ENCODE measurements around the gene GPR137B. TPM values are rescaled to one million over a fixed set of nuclear protein-coding genes. Genes with fewer than 3 reads are reported as not detected.

The GPR137B gene
- total RNA-seq, 1 experiment from 2014 or later = 11.4 TPM

DNA sequence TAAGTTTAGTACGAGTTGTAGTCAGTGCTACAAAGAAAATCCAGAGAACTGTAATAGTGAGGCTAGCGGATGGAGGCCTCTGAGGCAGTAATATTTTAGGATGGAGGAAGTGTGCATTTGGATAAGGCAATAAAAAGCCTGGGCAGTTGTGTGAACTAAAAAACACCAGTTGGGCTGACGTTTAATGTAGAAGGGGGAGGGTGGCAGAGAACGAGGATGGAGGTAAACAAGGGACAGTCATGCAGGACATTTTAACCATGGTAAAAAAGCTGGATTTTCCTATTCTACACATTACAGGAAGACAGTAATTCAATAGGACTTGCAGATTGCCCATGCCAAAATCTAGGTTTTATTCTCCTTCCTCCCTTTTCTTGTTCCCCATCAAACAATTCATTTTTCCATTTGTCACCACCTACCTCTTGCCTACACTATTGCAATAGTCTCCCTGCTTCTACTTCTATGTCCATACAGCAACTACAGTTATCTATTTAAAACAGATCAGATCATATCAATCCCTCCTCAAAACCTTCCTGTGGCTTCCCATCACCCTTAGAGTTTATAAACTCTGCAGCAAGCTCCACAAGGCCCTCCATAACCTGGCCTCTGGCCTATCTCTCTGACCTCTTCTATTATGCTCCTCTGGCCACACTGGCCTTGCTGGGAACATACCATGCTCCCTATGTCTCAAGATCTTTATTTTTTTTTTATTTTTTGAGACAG lies 111.7 kb downstream of the GPR137B start:
- ChIA-PET RAD21 (ENCODE audit: low non-redundant PET in 1 of 2, low total read pairs in 2 of 2, uncharacterized antibody in 2 of 2, unreplicated experiment in 2 of 2) (no interaction called here), POLR2A (no interaction called here), CTCF (no interaction called here)
- H4K20me1 ChIP-seq (ENCODE audit: insufficient read depth) = no peaks in the 10 kb centered on the region
- ATAC-seq = no peak
- H3K9me2 ChIP-seq (ENCODE audit: insufficient read depth) = no peaks in the 10 kb centered on the region
- H3K9ac ChIP-seq (ENCODE audit: low read length) = no peak overlapping the region
- no peaks in the 10 kb centered on the region for H3K27me3 ChIP-seq (ENCODE audit: insufficient read depth, low read length)
- H3K9me3 ChIP-seq (ENCODE audit: control insufficient read depth in 1 of 2, insufficient read depth in 1 of 2, low read depth in 1 of 2, low read length in 2 of 2) = peaks cover 0 to 4% of the 10 kb centered on the region in 2 experiments; a peak in 1 of 4 replicates
- H3K4me1 ChIP-seq (ENCODE audit: control insufficient read depth in 1 of 2, insufficient read depth in 2 of 2, low read length in 2 of 2) = no peaks in the 10 kb centered on the region
- H3K36me3 ChIP-seq (ENCODE audit: control insufficient read depth in 1 of 2, insufficient read depth in 2 of 2, low read length in 2 of 2) = no peaks in the 10 kb centered on the region
- TF ChIP-seq RAD21 (IDR thresholded peaks at IDR 0.05; ENCODE audit: low read depth) = no peak
- no peak for TF ChIP-seq ZNF274 (IDR thresholded peaks at IDR 0.05; ENCODE audit: low read depth, low read length)
- TF ChIP-seq, protein P1, sequence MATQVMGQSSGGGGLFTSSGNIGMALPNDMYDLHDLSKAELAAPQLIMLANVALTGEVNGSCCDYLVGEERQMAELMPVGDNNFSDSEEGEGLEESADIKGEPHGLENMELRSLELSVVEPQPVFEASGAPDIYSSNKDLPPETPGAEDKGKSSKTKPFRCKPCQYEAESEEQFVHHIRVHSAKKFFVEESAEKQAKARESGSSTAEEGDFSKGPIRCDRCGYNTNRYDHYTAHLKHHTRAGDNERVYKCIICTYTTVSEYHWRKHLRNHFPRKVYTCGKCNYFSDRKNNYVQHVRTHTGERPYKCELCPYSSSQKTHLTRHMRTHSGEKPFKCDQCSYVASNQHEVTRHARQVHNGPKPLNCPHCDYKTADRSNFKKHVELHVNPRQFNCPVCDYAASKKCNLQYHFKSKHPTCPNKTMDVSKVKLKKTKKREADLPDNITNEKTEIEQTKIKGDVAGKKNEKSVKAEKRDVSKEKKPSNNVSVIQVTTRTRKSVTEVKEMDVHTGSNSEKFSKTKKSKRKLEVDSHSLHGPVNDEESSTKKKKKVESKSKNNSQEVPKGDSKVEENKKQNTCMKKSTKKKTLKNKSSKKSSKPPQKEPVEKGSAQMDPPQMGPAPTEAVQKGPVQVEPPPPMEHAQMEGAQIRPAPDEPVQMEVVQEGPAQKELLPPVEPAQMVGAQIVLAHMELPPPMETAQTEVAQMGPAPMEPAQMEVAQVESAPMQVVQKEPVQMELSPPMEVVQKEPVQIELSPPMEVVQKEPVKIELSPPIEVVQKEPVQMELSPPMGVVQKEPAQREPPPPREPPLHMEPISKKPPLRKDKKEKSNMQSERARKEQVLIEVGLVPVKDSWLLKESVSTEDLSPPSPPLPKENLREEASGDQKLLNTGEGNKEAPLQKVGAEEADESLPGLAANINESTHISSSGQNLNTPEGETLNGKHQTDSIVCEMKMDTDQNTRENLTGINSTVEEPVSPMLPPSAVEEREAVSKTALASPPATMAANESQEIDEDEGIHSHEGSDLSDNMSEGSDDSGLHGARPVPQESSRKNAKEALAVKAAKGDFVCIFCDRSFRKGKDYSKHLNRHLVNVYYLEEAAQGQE (IDR thresholded peaks at IDR 0.05; ENCODE audit: low read depth) = no peak
- TF ChIP-seq EZH2phosphoT487 (IDR thresholded peaks at IDR 0.05; ENCODE audit: borderline replicate concordance) = no peak
- TF ChIP-seq ZFX (IDR thresholded peaks at IDR 0.05) = no peak
- TF ChIP-seq EGR1 (IDR thresholded peaks at IDR 0.05; ENCODE audit: low read depth) = no peak
- H2AFZ ChIP-seq (ENCODE audit: low read depth, low read length, poor library complexity, severe bottlenecking) = no peak overlapping the region
- no peak overlapping the region for H3K27ac ChIP-seq (ENCODE audit: low read depth, low read length)
- intact Hi-C loops (cut with micrococcal nuclease) = no loop called here
- no peaks in the 10 kb centered on the region for H3K79me2 ChIP-seq (ENCODE audit: insufficient read depth, low read length)
- no peak for DNase-seq (ENCODE audit: low read depth, low spot score)
- H3K4me2 ChIP-seq (ENCODE audit: low read length) = no peak overlapping the region
- H3K4me3 ChIP-seq (replicated peaks in 1 of 2; ENCODE audit: low read depth in 1 of 2, low read length in 2 of 2) = no peak overlapping the region
- no TSS peak for BruUV-seq (replicated peaks)

All from HCT116 (cell line).